K562 (cell line): ENCODE measurements around the gene SYT7. TPM values are rescaled to one million over a fixed set of nuclear protein-coding genes. Genes with fewer than 3 reads are reported as not detected.

Experiments used
- polyA plus RNA-seq, 8 experiments: library from polyadenylated mRNA; depleted of rRNA in 4 of 8; stranded (reverse) in 5 of 8; unstranded in 3 of 8; fragments of >200 nt; fragmentation: Nextera tagmentation in 2 of 8; fragmentation: Illumina TruSeq in 1 of 8; extraction: Ambion mirVana in 2 of 8; extraction: Trizol in 1 of 8; gene quantifications; 2 replicates each; pipeline versions ENCODE4 v1.2.1 to v1.2.3, GENCODE V29; 2011 to 2014; ENCODE audit warnings: inconsistent platforms in 1 of 8, missing spikeins in 1 of 8
- total RNA-seq, 7 experiments: library from RNA; depleted of rRNA in 6 of 7; stranded (reverse); fragments of >200 nt in 6 of 7; fragmentation: Illumina TruSeq in 2 of 7; extraction: Trizol in 2 of 7; gene quantifications; 2 replicates each; pipeline versions ENCODE4 v1.2.1 to v1.2.3, GENCODE V29; 2011 to 2021; ENCODE audit warnings: low replicate concordance in 1 of 7
- TF ChIP-seq, protein P1 (sequence below), 2 experiments: fragments of 450-650 bp; formaldehyde crosslinking in 1 of 2; IDR thresholded peaks; 2 replicates each; pipeline versions ENCODE4 v1.4.0 to v1.6.1; 2014 to 2020; ENCODE audit warnings: mild to moderate bottlenecking in 2 of 2, borderline replicate concordance in 1 of 2, low read depth in 1 of 2
- TF ChIP-seq, protein P2 (sequence below): fragments of 450-650 bp; IDR thresholded peaks from one replicate; pipeline ENCODE4 v1.6.1; 2018; ENCODE audit warnings: mild to moderate bottlenecking, moderate library complexity; ENCODE audit not compliant: partially characterized antibody

SYT7 gene
- total and polyA plus RNA-seq, 9 of the 15 experiments (the other 6 are each of a cell fraction or from before 2014, with no cell fraction given): 0.01 to 0.51 (median 0.16) TPM; not detected in 1

GRCh38 chr11:61577383-61578118 lies 3.3 kb downstream of the SYT7 start (continued):
- TF ChIP-seq, protein P1, sequence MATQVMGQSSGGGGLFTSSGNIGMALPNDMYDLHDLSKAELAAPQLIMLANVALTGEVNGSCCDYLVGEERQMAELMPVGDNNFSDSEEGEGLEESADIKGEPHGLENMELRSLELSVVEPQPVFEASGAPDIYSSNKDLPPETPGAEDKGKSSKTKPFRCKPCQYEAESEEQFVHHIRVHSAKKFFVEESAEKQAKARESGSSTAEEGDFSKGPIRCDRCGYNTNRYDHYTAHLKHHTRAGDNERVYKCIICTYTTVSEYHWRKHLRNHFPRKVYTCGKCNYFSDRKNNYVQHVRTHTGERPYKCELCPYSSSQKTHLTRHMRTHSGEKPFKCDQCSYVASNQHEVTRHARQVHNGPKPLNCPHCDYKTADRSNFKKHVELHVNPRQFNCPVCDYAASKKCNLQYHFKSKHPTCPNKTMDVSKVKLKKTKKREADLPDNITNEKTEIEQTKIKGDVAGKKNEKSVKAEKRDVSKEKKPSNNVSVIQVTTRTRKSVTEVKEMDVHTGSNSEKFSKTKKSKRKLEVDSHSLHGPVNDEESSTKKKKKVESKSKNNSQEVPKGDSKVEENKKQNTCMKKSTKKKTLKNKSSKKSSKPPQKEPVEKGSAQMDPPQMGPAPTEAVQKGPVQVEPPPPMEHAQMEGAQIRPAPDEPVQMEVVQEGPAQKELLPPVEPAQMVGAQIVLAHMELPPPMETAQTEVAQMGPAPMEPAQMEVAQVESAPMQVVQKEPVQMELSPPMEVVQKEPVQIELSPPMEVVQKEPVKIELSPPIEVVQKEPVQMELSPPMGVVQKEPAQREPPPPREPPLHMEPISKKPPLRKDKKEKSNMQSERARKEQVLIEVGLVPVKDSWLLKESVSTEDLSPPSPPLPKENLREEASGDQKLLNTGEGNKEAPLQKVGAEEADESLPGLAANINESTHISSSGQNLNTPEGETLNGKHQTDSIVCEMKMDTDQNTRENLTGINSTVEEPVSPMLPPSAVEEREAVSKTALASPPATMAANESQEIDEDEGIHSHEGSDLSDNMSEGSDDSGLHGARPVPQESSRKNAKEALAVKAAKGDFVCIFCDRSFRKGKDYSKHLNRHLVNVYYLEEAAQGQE (IDR thresholded peaks at IDR 0.05; ENCODE audit: borderline replicate concordance): peak; percentile 37; the same call in 1 of the 2 replicates
- TF ChIP-seq, protein P1 (CRISPR knock-in tag; IDR thresholded peaks at IDR 0.05; ENCODE audit: low read depth): no peak
- TF ChIP-seq, protein P2, sequence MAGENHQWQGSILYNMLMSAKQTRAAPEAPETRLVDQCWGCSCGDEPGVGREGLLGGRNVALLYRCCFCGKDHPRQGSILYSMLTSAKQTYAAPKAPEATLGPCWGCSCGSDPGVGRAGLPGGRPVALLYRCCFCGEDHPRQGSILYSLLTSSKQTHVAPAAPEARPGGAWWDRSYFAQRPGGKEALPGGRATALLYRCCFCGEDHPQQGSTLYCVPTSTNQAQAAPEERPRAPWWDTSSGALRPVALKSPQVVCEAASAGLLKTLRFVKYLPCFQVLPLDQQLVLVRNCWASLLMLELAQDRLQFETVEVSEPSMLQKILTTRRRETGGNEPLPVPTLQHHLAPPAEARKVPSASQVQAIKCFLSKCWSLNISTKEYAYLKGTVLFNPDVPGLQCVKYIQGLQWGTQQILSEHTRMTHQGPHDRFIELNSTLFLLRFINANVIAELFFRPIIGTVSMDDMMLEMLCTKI: no peak
